ENCODE data around the gene OR2A1.
"Not testable (repeated sequence)": the region's sequence is repeated elsewhere in the genome, so short reads cannot be mapped to it uniquely, and the experiment has no call there.

The OR2A1 gene, protein sequence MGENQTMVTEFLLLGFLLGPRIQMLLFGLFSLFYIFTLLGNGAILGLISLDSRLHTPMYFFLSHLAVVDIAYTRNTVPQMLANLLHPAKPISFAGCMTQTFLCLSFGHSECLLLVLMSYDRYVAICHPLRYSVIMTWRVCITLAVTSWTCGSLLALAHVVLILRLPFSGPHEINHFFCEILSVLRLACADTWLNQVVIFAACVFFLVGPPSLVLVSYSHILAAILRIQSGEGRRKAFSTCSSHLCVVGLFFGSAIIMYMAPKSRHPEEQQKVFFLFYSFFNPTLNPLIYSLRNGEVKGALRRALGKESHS

DNA sequence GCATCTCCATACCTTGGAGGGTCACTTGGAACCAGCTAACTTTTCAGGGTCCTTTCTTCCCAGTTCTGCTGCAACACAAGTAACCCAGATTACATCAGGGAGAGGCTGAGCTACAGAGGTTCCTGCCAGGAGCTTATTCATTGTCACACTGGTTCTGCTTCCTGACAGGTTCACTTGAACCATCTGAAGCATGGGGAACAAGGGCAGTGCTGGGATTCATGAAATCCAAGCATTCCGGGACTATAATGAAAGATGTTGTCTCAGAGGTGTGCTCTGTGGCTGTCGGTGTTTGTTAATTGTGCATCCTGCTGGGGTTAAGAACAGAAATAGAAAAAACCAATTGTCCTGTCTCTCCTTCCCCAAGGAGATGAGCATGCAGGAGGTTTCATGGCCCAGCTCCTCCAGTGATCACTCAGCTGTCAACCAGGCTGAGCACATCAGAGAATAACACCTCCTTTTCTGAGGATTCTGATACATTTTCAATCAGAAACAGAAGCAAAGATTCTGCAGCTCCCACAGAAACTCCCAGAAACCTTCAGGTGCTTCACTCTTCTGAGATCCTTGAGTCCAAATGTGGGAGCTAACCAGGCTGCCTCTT lies at the start of gene OR2A1:
Gene OR2A1, plus strand, starts transcription at position 548 of the 598 bp plus-strand sequence. CDS start 5,706 bp downstream, outside the sequence.
- DNase-seq (ENCODE audit: low read depth, low spot score) = not testable (repeated sequence)

DNA sequence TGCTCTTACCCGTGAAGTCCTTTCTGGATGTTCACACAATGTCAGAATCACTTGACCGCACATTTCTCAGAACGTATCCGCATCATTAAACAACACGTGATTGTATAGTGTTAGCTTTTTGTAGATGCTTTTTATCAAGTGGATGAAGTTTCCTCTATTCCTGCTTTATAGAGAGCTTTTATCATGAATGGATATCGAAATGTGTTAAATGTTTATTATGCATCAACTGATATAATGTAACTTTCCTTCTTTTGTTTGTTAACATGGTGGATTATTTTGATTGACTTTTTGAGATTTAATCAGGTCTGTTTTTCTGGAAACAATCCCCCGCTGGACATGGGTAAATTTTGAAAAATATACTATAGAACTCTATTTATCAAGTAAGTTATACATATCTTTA lies 47.5 kb upstream of the OR2A1 start, which contains the start of gene OR2A7:
Gene OR2A7, minus strand, starts transcription at position 101 of the 400 bp plus-strand sequence. CDS start 5,164 bp downstream, outside the sequence.
- not testable (repeated sequence) for DNase-seq (ENCODE audit: low read depth, low spot score)

DNA sequence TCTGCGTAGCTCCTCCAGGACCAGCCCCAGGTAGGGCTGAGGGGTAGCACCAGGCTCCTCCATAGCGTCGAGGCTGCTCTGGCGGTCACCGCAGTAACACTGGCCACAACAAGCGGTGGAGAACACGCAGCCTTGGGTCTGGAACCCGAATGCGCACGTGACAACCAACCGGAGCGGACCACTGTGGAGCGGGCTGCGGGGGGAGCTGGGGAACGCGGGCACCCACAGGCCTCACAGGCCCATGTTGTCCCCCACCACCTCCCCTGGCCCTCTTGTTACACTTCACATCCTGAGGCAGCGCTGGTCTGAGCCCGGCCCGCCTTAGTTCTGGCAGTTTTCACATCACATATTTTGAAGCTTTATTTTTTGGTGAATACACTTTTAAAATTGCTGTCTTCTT lies 43.0 kb upstream of the OR2A1 start, which contains the start of gene CTAGE8:
Gene CTAGE8, minus strand, starts transcription at position 101 of the 400 bp plus-strand sequence. Its CDS starts 38 bp downstream, at position 63.
- DNase-seq (ENCODE audit: low read depth, low spot score) = not testable (repeated sequence)

DNA sequence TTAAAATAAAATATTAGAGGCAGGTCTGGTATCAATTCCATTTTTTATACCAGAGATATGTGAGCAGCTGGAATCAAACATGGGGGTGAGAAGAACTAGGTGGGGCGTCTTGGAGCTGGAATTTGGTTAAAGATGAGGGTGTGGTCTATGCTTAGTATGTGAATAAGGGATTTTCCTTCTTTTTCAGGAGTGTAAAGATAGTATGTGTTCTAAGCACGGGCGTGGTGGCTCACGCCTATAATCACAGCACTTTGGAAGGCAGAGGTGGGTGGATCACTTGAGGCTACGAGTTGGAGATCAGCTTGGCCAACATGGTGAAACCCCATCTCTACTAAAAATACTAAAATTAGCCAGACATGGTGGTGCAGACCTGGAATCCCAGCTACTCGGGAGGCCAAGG lies 36.9 kb upstream of the OR2A1 start:
- DNase-seq (ENCODE audit: low read depth, low spot score) = not testable (repeated sequence)

DNA sequence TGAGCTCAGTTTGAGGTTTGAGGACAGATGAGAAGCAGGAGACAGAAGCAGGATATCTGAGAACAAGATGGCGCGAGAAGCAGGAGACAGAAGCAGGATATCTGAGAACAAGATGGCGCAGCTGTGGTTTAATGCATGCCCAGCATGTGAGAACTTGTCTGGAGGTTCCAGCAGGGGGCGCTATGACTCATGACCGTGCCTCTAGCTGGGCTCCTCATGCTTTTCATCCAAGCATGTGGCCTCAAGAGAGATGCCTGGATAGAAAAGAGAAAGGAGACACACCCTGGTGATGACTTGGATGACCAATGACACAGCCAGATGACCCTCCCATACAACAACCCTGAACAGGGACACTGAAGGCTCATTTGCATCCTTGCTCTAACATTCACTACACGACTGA lies 32.2 kb upstream of the OR2A1 start:
- DNase-seq (ENCODE audit: low read depth, low spot score) = not testable (repeated sequence)

DNA sequence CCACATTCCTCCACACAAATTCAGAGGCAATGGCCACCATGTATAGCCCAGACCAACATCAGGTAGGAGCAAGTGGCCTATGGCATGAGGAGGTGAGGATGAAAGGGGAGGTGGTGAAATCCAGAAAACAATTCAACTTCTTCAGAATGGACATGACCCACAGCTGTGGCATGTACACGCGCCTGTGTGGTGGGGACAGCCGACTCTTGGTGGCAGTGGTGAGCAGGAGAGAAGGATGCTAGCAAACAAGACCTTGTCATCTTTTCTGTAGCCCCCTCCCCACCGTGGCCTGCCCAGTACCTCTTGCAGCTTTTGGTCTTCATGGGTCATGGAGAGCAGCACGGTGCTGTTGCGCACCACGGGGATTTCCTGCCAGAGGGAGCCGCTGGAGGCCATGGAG lies 30.2 kb upstream of the OR2A1 start:
- DNase-seq (ENCODE audit: low read depth, low spot score) = not testable (repeated sequence)

DNA sequence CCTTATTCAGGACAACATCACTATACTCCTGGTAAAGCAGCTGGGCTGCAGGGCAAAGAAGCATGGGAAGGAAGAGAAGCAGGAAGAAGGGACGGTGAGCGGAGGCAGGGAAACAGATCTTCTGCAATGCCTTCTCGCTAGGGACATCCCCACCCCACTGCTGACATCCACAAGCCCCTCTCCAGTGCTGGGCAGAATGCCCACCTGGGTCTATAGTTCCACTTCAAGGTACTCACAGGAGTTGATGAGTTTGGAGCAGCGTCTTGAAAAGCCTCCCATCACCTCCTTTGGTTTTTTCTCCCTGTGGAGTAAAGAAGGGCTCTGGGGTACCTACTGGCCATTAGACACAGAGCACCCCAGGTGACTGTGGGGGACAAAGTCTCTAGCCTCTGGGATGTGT lies 29.7 kb upstream of the OR2A1 start:
- not testable (repeated sequence) for DNase-seq (ENCODE audit: low read depth, low spot score)

DNA sequence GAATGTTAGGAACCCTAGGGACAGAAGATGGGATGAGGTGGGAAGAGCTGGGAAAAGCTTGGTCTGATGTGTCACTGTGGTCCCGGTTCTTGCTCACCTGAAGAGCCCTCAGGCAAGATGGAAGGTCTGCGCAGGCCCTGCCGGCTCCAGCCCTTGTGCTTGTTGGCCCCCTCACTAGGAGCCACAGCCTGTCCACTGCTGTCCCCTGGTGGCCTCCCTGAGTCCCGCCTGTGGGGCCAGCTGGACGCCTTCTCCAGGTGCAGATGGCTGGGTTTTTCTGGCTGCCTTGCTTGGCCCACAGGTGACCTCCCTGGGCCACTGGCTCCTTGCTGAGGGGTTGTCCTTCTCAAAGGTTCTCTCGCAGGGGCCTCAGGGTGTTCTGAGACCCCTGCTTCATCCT lies 28.5 kb upstream of the OR2A1 start:
- not testable (repeated sequence) for DNase-seq (ENCODE audit: low read depth, low spot score)

DNA sequence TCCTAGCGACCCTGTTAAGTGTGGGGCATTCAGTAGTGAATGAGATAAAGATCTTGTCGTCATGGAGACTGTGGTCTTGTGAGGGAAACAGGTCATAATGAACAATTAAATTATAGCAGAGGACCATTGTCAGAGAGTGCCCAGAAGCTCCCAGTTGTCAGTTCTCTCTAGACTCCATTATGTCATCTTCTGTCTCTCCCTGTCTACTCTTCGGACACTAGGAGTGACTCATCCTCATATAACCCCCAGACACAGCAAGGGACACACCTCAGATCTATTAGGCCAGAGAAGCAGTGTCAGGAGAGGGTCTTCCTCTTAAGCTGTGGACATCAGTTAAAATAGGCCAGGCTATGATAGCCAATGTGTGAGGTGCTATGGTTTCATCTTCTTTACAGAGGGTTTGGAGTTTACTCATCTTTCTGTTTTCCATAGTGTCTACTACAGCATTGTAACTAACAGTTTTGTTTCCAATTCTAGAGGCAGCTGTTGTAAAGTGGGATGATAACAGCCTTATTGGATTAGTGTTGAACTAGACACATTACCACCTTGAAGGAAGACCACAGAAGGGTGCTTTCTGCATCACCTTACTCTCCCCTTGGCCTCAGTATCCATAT lies 24.9 kb upstream of the OR2A1 start:
- not testable (repeated sequence) for DNase-seq (ENCODE audit: low read depth, low spot score)

DNA sequence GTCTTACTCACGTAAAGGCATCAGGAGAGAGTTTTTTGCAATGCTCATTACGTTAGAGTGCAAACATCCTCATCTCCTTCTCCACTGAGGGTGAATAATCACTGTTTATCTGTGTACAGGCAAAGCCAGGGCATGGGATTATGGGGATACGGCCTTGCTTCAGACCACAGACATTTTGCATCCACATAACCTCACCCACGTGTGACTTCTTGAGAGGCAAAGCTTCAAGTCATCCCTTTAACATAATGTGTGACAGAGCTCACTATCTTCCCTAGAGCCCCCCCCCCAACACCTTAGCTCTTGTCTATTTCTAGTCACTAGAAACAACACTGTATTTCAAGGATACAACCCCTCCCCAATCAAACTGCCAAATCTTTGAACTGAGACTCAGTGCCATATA lies 20.6 kb upstream of the OR2A1 start:
- DNase-seq (ENCODE audit: low read depth, low spot score) = not testable (repeated sequence)

DNA sequence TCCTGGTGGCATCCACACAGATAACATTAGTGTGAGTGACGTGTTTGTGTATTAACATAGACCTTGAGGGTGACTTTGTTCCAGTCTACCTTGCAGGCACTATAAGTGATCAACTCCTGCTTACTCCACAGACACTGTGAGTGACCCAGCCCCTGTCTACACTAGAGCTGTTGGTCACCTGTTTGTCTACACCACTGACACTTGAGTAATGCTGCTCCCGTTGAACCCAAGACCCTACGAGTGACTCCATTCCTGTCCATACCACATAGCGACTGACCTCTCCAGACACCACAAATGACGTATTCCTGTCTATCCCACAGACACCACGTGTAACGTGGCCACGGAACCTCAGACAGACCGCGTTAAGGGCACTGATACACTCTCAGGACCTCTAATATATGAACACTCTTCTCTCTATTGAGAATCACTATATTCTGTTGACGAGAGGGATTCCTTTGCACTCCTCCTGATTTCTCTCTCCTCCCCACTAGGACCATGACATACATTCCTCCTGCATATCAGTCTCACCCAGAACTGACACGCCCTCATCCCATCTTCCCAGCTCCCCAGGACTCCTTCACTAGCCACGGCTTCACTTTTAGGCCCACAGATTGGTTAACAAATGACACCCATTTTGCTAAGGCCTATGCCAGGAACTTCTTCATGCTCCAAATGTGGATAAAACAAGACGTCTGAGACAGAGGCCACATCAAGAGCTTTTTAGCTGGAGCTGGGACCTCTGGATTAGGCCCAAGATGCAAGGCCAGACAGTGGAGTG lies 19.6 kb upstream of the OR2A1 start:
- not testable (repeated sequence) for DNase-seq (ENCODE audit: low read depth, low spot score)

DNA sequence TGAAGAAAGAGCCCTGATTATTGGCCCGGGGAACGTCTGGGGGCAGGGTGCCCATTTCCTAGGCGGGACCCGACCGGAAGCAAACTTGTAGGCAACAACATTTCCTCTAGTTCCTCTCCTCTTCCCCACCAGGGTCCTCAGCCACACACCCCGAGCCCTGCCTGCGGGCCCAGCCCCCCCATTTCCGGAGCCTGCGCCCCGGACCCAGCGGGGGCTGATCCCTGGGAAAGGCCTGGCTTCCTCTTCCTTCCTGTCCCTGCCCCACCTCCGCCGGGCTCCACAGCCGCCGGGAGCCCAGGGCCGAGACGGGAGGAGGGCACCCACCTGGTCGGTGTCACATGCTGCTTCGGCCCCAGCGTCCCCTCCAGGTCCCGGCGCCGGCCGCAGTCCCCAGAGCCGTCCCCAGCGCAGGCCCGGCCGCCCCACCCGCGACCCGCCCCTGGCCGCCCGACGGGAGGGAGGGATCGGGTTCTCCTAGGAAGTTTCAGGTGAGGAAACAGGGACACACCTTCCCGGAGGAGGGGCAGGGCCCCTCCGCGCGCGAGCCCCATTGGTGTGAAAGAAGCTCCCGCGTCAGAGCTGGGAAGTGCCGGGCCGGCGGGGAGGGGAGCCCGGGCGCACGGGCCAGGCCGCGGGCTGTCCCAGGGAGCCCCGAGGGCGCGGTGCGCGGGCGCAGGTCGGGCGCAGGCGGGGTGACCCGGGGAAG lies 18.3 kb upstream of the OR2A1 start:
- not testable (repeated sequence) for DNase-seq (ENCODE audit: low read depth, low spot score)

DNA sequence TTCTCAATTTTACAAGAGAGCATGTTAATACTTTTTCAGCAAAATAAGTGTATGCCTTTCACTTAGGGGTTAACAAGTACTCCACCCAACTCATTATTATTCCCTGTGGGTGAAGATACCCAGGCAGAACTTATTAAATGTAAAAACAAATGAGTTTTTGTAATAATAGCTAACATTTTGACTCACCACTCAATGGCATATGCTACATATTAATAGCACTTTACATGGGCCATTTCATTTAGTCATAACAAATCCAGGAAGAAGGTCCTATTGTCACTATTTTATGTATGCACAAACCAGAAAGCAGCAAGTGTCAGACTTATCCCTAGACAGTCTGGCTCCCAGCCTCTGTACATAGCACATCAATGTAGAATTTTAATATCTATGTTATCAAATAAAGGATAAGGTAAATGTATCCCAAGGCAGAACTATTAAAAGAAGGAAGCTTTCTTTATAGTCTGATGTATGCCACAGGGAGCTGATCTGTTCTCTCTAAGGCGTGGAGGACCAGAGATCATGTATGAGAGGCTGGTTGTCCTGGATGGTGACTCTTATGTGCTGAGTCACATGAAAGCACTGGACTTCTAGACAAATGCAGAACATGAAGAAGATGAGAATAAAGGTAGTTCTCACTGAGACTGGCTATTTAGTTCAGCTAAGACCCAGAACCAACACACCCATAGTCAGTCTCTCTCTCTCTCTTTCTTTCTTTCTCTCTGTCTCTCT lies 9.5 kb upstream of the OR2A1 start:
- not testable (repeated sequence) for DNase-seq (ENCODE audit: low read depth, low spot score)

DNA sequence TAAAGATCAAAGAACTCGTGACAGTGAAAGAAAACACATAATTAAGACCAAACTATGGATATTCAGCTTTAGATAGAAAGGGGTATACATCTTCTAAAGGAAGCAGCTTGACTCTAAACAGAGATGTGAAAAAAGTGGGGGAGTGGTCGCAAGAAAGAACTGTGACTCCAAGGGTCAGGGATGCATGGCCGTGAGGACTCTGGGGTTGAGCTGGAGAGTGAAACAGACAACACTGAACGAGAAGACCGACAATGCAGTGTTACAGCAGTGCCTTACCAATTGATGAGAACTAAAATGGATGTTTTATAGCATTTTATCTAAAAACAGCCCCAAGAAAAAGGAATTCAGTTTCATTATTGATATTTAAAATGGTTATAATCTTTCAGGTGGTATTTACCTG lies 8.6 kb upstream of the OR2A1 start:
- DNase-seq (ENCODE audit: low read depth, low spot score) = not testable (repeated sequence)

DNA sequence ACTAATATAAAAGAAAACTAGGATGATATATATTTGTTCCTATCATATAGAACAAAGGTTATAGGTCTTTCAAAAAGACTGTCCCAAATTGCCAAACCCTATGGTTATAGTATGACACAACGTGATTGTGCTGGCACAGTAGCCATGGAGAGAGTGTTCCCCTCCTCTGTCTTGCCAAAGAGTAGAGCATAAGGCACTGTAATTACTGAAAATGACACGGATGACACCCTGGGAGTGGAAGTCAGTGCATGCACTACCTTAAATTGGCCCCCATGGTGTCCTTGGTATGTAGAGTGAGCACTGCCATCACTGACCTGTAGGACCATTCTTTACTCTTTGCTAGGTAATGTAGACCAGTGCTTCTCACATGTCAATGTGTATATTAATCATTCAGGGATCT lies 7.1 kb upstream of the OR2A1 start:
- DNase-seq (ENCODE audit: low read depth, low spot score) = not testable (repeated sequence)

DNA sequence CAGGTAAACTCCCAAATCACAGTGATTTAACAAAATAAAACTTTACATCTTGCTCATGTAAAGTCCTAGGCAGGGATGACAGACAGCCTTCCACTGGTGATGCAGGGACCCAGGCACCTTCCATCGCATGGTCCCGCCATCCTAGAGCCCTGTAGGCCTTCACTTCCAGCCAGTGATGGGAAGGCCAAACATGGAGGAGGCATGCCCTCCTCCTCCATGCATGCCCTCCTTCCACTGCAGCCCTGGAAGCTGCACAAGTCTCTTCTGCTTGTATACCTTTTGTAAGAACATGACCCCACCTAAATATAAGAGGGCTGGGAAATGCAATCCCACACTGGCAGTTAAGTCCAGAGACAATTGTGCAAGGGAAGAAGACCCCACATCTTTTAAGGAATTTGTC lies 2.5 kb upstream of the OR2A1 start:
- not testable (repeated sequence) for DNase-seq (ENCODE audit: low read depth, low spot score)

DNA sequence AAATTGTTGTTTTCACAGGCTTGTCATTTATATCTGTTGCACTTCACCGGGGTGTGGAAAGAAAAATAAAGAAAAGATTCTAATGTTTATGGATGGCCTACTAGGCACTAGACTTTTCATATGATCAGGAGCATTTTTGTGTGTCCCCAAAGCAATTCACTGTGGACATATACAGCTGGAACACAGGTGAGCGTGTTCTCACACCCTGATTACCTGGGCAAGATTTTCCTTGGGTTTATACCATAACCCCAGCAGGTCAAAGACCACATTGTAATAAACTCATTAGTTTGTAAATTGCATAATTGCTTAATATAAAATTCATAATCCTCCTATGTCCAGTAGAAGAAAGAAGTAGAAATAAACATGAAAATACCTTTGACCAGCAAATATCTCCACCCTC lies 1.0 kb upstream of the OR2A1 start:
- DNase-seq (ENCODE audit: low read depth, low spot score) = not testable (repeated sequence)

DNA sequence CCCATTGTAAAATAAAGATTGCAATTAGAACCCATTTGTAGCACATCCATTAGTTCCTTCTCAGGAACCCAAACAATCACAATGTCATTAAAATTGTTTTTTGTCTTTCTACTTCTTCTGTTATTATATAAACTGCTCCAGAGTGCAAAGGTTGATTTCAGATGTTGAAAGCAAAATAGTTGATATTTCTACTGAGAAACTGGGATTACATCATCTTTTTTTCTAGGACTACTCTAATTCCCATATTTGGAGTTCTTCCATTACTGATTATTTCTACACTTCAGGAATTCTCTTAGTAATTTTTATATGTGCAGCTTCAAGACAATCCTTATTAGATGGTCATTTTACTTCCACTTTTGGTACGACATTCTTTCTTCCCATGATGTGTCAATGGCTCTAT lies 5.3 kb downstream of the OR2A1 start:
- not testable (repeated sequence) for DNase-seq (ENCODE audit: low read depth, low spot score)

DNA sequence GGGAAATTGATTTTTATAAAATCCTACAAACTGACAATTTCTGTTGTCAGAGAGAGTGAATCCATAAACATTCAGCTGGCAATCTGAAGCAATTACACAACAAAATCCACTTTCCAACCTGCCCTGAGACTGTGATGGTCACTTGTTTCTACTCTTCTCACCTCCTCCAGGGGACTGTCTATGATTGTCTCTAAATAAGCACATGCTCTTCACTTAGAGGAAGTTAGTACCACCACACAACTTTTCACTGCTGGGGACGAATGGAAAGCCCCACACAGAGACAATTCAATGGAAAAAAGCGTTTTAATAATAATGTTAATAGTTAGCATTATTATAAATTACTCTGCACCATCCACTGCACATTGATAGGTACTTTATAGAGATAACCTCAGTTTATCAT lies 7.3 kb downstream of the OR2A1 start:
- DNase-seq (ENCODE audit: low read depth, low spot score) = not testable (repeated sequence)

DNA sequence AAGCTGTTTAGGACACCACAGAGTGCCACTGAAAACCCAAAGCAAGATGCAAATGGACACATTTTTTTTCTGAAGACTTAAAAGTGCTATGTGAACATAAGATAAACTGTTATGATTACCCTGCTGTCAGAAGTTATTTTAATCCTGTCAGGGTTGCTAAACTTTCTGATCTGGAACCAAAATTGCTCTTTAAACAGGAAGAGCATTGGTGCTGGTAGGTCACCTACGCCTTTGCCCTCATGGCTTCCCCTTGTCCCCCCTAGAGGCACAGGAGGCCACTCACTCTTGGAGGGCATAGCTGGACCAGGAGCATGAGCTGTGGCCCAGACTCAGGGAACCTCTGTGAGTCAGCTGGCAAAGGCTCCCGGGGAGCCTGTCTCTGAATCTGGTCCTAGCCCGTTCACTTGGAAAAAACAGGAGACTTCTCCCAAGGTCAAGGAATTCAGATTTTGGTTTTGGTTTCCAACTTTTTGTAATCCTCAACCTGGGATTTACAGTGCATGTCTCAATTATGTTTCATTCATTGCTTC lies 9.5 kb downstream of the OR2A1 start:
- not testable (repeated sequence) for DNase-seq (ENCODE audit: low read depth, low spot score)
